H9 (cell line): ENCODE data around the gene BHLHE23. TPM values are rescaled to one million over a fixed set of nuclear protein-coding genes. Genes with fewer than 3 reads are reported as not detected.

Experiments
- DNase-seq: peaks from one replicate; pipeline ENCODE4 v3.0.0-alpha.2; 2017
- H2AFZ ChIP-seq: one replicate; pipeline ENCODE4 v1.6.1; 2013; ENCODE audit warnings: mild to moderate bottlenecking, low read length, control low read depth, moderate library complexity
- H2AK5ac ChIP-seq: 2 replicates; pipeline ENCODE4 v1.6.1; 2013; ENCODE audit warnings: low read length, control low read depth, mixed read lengths; ENCODE audit not compliant: insufficient read length
- H2BK120ac ChIP-seq: one replicate; pipeline ENCODE4 v1.6.1; 2013; ENCODE audit warnings: low read depth, mild to moderate bottlenecking, low read length, control low read depth, inconsistent platforms; ENCODE audit not compliant: poor library complexity, severe bottlenecking
- H2BK12ac ChIP-seq: 2 replicates; pipeline ENCODE4 v1.6.1; 2013; ENCODE audit warnings: low read length, control low read depth, mixed read lengths, low read depth; ENCODE audit not compliant: insufficient read length
- H2BK15ac ChIP-seq: 2 replicates; pipeline ENCODE4 v1.6.1; 2013; ENCODE audit warnings: low read depth, low read length, control low read depth
- H2BK20ac ChIP-seq: one replicate; pipeline ENCODE4 v1.6.1; 2013; ENCODE audit warnings: low read depth, mild to moderate bottlenecking, low read length, control low read depth, inconsistent platforms; ENCODE audit not compliant: poor library complexity, severe bottlenecking
- H2BK5ac ChIP-seq: 2 replicates; pipeline ENCODE4 v1.6.1; 2013; ENCODE audit warnings: low read length, control low read depth, mixed read lengths; ENCODE audit not compliant: insufficient read length
- H3K14ac ChIP-seq: 2 replicates; pipeline ENCODE4 v1.6.1; 2013; ENCODE audit warnings: low read length, control low read depth; ENCODE audit not compliant: insufficient read depth
- H3K18ac ChIP-seq: 2 replicates; pipeline ENCODE4 v1.6.1; 2013; ENCODE audit warnings: low read depth, mild to moderate bottlenecking, mixed read lengths, low read length, control low read depth; ENCODE audit not compliant: insufficient read length
- H3K23ac ChIP-seq: 2 replicates; pipeline ENCODE4 v1.6.1; 2013; ENCODE audit warnings: low read length, control low read depth, mixed read lengths, low read depth; ENCODE audit not compliant: insufficient read length
- H3K23me2 ChIP-seq: 2 replicates; pipeline ENCODE4 v1.6.1; 2013; ENCODE audit warnings: low read depth, mild to moderate bottlenecking, mixed read lengths, low read length, control low read depth; ENCODE audit not compliant: insufficient read length, poor library complexity, severe bottlenecking
- H3K27ac ChIP-seq: 2 replicates; pipeline ENCODE4 v1.5.1; 2013; ENCODE audit warnings: low read length, control low read depth, mixed read lengths, low read depth; ENCODE audit not compliant: insufficient read length
- H3K27me3 ChIP-seq: 2 replicates; pipeline ENCODE4 v1.6.1; 2013; ENCODE audit warnings: low read length, control low read depth, inconsistent platforms; ENCODE audit not compliant: insufficient read depth
- H3K4ac ChIP-seq: 2 replicates; pipeline ENCODE4 v1.6.1; 2013; ENCODE audit warnings: low read depth, mild to moderate bottlenecking, control low read depth, inconsistent platforms, low read length, moderate library complexity
- H3K4me1 ChIP-seq: 2 replicates; pipeline ENCODE4 v1.6.1; 2013; ENCODE audit warnings: low read length, control low read depth, inconsistent platforms; ENCODE audit not compliant: insufficient read depth
- H3K4me2 ChIP-seq: 2 replicates; pipeline ENCODE4 v1.6.1; 2013; ENCODE audit warnings: low read length, control low read depth, mixed read lengths; ENCODE audit not compliant: insufficient read length, insufficient read depth
- H3K56ac ChIP-seq: 2 replicates; pipeline ENCODE4 v1.6.1; 2013; ENCODE audit warnings: low read depth, mild to moderate bottlenecking, mixed read lengths, low read length, control low read depth; ENCODE audit not compliant: insufficient read length
- H3K79me1 ChIP-seq: 2 replicates; pipeline ENCODE4 v1.6.1; 2013; ENCODE audit warnings: low read depth, mild to moderate bottlenecking, moderate library complexity, low read length, control low read depth, inconsistent platforms; ENCODE audit not compliant: insufficient read depth, poor library complexity, severe bottlenecking
- H3K79me2 ChIP-seq: 2 replicates; pipeline ENCODE4 v1.6.1; 2013; ENCODE audit warnings: low read length, control low read depth, inconsistent platforms; ENCODE audit not compliant: insufficient read depth
- H3K9ac ChIP-seq: 2 replicates; pipeline ENCODE4 v1.6.1; 2013; ENCODE audit warnings: low read length, control low read depth, mixed read lengths; ENCODE audit not compliant: insufficient read length; ENCODE audit errors: extremely low read depth
- H3K9me3 ChIP-seq: one replicate; pipeline ENCODE4 v1.6.1; 2013; ENCODE audit warnings: low read depth, low read length, inconsistent platforms; ENCODE audit not compliant: control insufficient read depth
- H3T11ph ChIP-seq: one replicate; pipeline ENCODE4 v1.6.1; 2013; ENCODE audit warnings: mild to moderate bottlenecking, low read length, control low read depth, inconsistent platforms
- H4K20me1 ChIP-seq: one replicate; pipeline ENCODE4 v1.6.1; 2013; ENCODE audit not compliant: control insufficient read depth, insufficient read length, insufficient read depth
- H4K5ac ChIP-seq: 2 replicates; pipeline ENCODE4 v1.6.1; 2013; ENCODE audit warnings: low read depth, mild to moderate bottlenecking, mixed read lengths, low read length, control low read depth; ENCODE audit not compliant: insufficient read length
- H4K8ac ChIP-seq: replicated peaks from 2 replicates; pipeline ENCODE4 v1.6.1; 2013; ENCODE audit warnings: low read length, control low read depth, mixed read lengths, low read depth; ENCODE audit not compliant: insufficient read length
- H4K91ac ChIP-seq: 2 replicates; pipeline ENCODE4 v1.6.1; 2013; ENCODE audit warnings: low read depth, mild to moderate bottlenecking, moderate library complexity, mixed read lengths, low read length, control low read depth; ENCODE audit not compliant: insufficient read length
- H3K27ac Mint-ChIP-seq, 3 experiments: 2 replicates in 2 of 3; 3 replicates in 1 of 3; pipeline ENCODE4 v1.8.0; 2020 to 2021; ENCODE audit warnings: mixed read lengths in 3 of 3, mild to moderate bottlenecking in 1 of 3, moderate library complexity in 1 of 3
- H3K27me3 Mint-ChIP-seq: 2 replicates; pipeline ENCODE4 v1.8.0; 2021; ENCODE audit warnings: low read depth, mild to moderate bottlenecking, moderate library complexity, mixed read lengths
- H3K36me3 Mint-ChIP-seq, 3 experiments: 2 replicates in 2 of 3; 3 replicates in 1 of 3; pipeline ENCODE4 v1.8.0; 2020 to 2021; ENCODE audit warnings: low read depth in 3 of 3, mixed read lengths in 3 of 3; ENCODE audit not compliant: insufficient read depth in 1 of 3
- H3K4me1 Mint-ChIP-seq, 2 experiments: 2 replicates each; pipeline ENCODE4 v1.8.0; 2020; ENCODE audit warnings: mixed read lengths in 2 of 2
- H3K4me3 Mint-ChIP-seq, 2 experiments: 2 replicates in 1 of 2; 3 replicates in 1 of 2; pipeline ENCODE4 v1.8.0; 2020 to 2021; ENCODE audit warnings: mild to moderate bottlenecking in 2 of 2, mixed read lengths in 2 of 2, moderate library complexity in 1 of 2
- H3K9me3 Mint-ChIP-seq, 2 experiments: 2 replicates in 1 of 2; 3 replicates in 1 of 2; pipeline ENCODE4 v1.8.0; 2020; ENCODE audit warnings: mild to moderate bottlenecking in 2 of 2, mixed read lengths in 2 of 2, moderate library complexity in 1 of 2
- CTCF ChIP-seq: fragments of 200-600 bp; sonication (generic); conservative IDR thresholded peaks from 3 replicates; pipeline ENCODE4 v1.8.0; 2021; ENCODE audit warnings: antibody characterized with exemption, mild to moderate bottlenecking
- WGBS: extraction: QIAGEN DNeasy Blood & Tissue Kit; methylation state at CpG from one replicate; pipeline ENCODE4 v1.1.7; 2013; ENCODE audit warnings: missing lambda C conversion rate, low lambda C conversion rate, mixed read lengths; ENCODE audit not compliant: insufficient read length; ENCODE audit errors: extremely low coverage; 5-methylcytosine and 5-hydroxymethylcytosine counted together
- total RNA-seq: library from RNA; stranded (reverse); gene quantifications from 2 replicates; pipeline ENCODE4 v1.2.1, GENCODE V29; 2021

The BHLHE23 gene
- total RNA-seq, 1 experiment from 2014 or later, result 0.35 TPM

DNA sequence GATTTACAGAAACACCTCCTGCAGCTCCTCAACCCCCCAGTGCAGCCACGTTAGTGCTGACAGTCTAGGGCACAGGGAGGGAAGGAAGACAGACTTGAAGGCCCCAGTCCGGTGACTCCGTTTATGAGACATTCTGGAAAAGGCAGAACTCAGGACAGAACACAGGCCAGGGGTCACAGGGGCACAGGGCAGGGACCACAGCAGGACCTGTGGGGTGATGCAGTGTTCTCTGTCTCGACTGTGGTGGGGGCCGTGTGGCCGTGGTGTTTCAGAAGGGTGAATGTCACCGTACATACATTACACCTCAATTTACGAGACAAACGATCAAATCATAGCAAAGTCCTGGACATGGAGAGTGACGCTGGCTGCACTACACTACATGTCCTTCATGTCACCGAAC, 11.3 kb downstream of the BHLHE23 start:
- no peak overlapping the region for H2BK5ac ChIP-seq
- Mint-ChIP-seq H3K36me3 (no peaks in the 10 kb centered on the region), H3K27me3 (peaks cover 57% of the 10 kb centered on the region), H3K4me1 (peaks cover 15 to 44% of the 10 kb centered on the region in 2 experiments; a peak in 3 of 4 replicates), H3K27ac (no peak overlapping the region), H3K4me3 (no peak overlapping the region), H3K9me3 (peaks cover 0 to 3% of the 10 kb centered on the region in 2 experiments; a peak in 2 of 5 replicates)
- H2AFZ ChIP-seq, result no peak overlapping the region
- H3K9ac ChIP-seq, result no peak overlapping the region
- H3K14ac ChIP-seq, result no peak overlapping the region
- no peak for TF ChIP-seq CTCF
- H3K23me2 ChIP-seq, result no peaks in the 10 kb centered on the region
- no peaks in the 10 kb centered on the region for H3K79me1 ChIP-seq
- no peak overlapping the region for H4K8ac ChIP-seq
- H3K27me3 ChIP-seq, result peaks cover 3% of the 10 kb centered on the region; the same call in 1 of the 2 replicates
- no peaks in the 10 kb centered on the region for H3K9me3 ChIP-seq
- no peaks in the 10 kb centered on the region; the same call in 1 of the 2 replicates for H3K4me1 ChIP-seq
- H3T11ph ChIP-seq, result no peak overlapping the region
- WGBS, result no CpG with 5 or more reads among the region's 11 CpGs
- H3K18ac ChIP-seq, result no peak overlapping the region
- H3K23ac ChIP-seq, result no peak overlapping the region
- H2BK20ac ChIP-seq, result no peak overlapping the region
- no peak overlapping the region for H3K4me2 ChIP-seq
- H2BK15ac ChIP-seq, result no peak overlapping the region
- H3K79me2 ChIP-seq, result no peaks in the 10 kb centered on the region
- H4K5ac ChIP-seq, result no peak overlapping the region
- H2BK120ac ChIP-seq, result no peak overlapping the region
- peaks cover 2% of the 10 kb centered on the region for H4K20me1 ChIP-seq
- no peak overlapping the region for H2BK12ac ChIP-seq
- H2AK5ac ChIP-seq, result no peak overlapping the region
- no peak overlapping the region for H3K4ac ChIP-seq
- DNase-seq, result no peak
- no peak overlapping the region for H3K27ac ChIP-seq
- no peak overlapping the region for H4K91ac ChIP-seq
- H3K56ac ChIP-seq, result no peak overlapping the region
